ENCODE results near the gene CALN1.

DNA sequence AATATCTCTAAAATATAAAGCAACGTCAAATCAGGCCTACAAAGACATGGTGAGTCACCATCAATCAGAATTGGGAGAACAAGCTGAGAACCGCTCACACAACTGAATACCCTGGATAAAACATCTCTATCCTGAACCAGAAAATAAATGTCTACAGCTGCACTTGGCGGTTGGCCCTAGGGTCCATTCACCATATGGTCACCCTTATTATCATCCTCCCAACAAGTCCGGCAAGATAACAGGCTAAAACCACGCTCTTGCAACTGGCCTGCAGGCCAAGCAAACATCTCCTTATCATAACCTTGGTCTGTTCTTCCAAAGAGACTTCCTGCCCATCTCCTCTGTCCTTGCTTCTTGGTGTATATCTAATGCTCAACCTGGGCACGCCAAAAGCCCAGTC, 310.7 kb downstream of the CALN1 start:
- TF ChIP-seq, protein P1, sequence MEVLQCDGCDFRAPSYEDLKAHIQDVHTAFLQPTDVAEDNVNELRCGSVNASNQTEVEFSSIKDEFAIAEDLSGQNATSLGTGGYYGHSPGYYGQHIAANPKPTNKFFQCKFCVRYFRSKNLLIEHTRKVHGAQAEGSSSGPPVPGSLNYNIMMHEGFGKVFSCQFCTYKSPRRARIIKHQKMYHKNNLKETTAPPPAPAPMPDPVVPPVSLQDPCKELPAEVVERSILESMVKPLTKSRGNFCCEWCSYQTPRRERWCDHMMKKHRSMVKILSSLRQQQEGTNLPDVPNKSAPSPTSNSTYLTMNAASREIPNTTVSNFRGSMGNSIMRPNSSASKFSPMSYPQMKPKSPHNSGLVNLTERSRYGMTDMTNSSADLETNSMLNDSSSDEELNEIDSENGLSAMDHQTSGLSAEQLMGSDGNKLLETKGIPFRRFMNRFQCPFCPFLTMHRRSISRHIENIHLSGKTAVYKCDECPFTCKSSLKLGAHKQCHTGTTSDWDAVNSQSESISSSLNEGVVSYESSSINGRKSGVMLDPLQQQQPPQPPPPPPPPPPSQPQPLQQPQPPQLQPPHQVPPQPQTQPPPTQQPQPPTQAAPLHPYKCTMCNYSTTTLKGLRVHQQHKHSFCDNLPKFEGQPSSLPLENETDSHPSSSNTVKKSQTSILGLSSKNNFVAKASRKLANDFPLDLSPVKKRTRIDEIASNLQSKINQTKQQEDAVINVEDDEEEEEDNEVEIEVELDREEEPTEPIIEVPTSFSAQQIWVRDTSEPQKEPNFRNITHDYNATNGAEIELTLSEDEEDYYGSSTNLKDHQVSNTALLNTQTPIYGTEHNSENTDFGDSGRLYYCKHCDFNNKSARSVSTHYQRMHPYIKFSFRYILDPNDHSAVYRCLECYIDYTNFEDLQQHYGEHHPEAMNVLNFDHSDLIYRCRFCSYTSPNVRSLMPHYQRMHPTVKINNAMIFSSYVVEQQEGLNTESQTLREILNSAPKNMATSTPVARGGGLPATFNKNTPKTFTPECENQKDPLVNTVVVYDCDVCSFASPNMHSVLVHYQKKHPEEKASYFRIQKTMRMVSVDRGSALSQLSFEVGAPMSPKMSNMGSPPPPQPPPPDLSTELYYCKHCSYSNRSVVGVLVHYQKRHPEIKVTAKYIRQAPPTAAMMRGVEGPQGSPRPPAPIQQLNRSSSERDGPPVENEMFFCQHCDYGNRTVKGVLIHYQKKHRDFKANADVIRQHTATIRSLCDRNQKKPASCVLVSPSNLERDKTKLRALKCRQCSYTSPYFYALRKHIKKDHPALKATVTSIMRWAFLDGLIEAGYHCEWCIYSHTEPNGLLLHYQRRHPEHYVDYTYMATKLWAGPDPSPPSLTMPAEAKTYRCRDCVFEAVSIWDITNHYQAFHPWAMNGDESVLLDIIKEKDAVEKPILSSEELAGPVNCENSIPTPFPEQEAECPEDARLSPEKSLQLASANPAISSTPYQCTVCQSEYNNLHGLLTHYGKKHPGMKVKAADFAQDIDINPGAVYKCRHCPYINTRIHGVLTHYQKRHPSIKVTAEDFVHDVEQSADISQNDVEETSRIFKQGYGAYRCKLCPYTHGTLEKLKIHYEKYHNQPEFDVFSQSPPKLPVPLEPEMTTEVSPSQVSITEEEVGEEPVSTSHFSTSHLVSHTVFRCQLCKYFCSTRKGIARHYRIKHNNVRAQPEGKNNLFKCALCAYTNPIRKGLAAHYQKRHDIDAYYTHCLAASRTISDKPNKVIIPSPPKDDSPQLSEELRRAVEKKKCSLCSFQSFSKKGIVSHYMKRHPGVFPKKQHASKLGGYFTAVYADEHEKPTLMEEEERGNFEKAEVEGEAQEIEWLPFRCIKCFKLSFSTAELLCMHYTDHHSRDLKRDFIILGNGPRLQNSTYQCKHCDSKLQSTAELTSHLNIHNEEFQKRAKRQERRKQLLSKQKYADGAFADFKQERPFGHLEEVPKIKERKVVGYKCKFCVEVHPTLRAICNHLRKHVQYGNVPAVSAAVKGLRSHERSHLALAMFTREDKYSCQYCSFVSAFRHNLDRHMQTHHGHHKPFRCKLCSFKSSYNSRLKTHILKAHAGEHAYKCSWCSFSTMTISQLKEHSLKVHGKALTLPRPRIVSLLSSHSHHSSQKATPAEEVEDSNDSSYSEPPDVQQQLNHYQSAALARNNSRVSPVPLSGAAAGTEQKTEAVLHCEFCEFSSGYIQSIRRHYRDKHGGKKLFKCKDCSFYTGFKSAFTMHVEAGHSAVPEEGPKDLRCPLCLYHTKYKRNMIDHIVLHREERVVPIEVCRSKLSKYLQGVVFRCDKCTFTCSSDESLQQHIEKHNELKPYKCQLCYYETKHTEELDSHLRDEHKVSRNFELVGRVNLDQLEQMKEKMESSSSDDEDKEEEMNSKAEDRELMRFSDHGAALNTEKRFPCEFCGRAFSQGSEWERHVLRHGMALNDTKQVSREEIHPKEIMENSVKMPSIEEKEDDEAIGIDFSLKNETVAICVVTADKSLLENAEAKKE (CRISPR knock-in tag; IDR thresholded peaks at IDR 0.05), result no peak
- TF ChIP-seq, protein P2, sequence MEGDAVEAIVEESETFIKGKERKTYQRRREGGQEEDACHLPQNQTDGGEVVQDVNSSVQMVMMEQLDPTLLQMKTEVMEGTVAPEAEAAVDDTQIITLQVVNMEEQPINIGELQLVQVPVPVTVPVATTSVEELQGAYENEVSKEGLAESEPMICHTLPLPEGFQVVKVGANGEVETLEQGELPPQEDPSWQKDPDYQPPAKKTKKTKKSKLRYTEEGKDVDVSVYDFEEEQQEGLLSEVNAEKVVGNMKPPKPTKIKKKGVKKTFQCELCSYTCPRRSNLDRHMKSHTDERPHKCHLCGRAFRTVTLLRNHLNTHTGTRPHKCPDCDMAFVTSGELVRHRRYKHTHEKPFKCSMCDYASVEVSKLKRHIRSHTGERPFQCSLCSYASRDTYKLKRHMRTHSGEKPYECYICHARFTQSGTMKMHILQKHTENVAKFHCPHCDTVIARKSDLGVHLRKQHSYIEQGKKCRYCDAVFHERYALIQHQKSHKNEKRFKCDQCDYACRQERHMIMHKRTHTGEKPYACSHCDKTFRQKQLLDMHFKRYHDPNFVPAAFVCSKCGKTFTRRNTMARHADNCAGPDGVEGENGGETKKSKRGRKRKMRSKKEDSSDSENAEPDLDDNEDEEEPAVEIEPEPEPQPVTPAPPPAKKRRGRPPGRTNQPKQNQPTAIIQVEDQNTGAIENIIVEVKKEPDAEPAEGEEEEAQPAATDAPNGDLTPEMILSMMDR (conservative IDR thresholded peaks at IDR 0.05; ENCODE audit: low read depth in 2 of 2), result no peak
- no peak for TF ChIP-seq POLR2AphosphoS5 (IDR thresholded peaks at IDR 0.05; ENCODE audit: low read depth)
- TF ChIP-seq, protein P3, sequence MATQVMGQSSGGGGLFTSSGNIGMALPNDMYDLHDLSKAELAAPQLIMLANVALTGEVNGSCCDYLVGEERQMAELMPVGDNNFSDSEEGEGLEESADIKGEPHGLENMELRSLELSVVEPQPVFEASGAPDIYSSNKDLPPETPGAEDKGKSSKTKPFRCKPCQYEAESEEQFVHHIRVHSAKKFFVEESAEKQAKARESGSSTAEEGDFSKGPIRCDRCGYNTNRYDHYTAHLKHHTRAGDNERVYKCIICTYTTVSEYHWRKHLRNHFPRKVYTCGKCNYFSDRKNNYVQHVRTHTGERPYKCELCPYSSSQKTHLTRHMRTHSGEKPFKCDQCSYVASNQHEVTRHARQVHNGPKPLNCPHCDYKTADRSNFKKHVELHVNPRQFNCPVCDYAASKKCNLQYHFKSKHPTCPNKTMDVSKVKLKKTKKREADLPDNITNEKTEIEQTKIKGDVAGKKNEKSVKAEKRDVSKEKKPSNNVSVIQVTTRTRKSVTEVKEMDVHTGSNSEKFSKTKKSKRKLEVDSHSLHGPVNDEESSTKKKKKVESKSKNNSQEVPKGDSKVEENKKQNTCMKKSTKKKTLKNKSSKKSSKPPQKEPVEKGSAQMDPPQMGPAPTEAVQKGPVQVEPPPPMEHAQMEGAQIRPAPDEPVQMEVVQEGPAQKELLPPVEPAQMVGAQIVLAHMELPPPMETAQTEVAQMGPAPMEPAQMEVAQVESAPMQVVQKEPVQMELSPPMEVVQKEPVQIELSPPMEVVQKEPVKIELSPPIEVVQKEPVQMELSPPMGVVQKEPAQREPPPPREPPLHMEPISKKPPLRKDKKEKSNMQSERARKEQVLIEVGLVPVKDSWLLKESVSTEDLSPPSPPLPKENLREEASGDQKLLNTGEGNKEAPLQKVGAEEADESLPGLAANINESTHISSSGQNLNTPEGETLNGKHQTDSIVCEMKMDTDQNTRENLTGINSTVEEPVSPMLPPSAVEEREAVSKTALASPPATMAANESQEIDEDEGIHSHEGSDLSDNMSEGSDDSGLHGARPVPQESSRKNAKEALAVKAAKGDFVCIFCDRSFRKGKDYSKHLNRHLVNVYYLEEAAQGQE (IDR thresholded peaks at IDR 0.05; ENCODE audit: unreplicated experiment), result no peak
- no peak for TF ChIP-seq EZH2 (IDR thresholded peaks at IDR 0.05; ENCODE audit: low read depth, unreplicated experiment)
- TF ChIP-seq EZH2phosphoT487 (IDR thresholded peaks at IDR 0.05; ENCODE audit: unreplicated experiment), result no peak
- no peak for TF ChIP-seq JUNB (IDR thresholded peaks at IDR 0.05; ENCODE audit: unreplicated experiment)

All from GM23338 (cell line).